ENCODE data around the gene PFKL. TPM values are rescaled to one million over a fixed set of nuclear protein-coding genes. Genes with fewer than 3 reads are reported as not detected.

The PFKL gene
- total RNA-seq, 2 donors from 2014 or later = 99.4 to 235 TPM

DNA sequence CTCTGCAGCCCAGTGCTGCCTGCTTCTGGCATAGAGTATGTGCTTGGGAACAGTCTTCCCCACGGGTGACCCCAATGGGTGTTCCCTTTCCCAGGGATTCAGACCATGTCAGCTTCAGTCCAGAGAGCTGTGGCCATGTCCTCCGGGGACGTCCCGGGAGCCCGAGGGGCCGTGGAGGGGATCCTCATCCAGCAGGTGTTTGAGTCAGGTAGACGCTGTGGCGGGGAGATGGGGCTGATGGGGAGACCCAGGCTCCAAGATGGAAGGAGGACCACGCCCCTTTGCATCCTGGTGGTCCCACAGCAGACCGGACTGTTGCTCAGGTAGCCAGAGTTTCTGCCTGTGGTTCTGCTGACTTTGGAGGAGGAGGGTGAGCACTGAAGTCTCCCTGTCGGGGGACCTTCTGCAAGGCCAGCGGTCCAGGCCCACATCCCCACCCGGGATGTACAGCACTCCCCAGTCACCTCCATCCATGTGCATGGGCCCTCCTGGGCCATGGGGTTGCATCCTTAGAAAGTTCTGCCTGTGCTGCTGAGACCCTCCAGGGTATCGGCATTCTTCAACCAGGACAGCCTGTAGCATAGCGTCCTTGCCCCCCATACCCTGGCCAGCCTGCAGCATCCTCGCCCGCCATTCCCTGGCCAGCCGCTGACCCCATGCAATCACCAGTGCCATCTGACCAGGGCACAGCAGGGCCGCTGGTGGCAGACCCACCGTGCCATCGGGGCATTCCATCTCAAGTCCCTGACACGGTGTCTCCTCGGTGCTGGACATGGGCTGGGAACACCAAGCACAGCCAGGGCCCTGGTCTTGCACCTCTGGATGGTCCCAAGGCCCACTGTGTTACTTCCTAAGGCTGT, 11.4 kb upstream of the PFKL start:
- Histone ChIP-seq H3K27ac (no peak overlapping the region), H3K27me3 (replicated peaks; ENCODE audit: insufficient read depth) (peaks cover 3% of the 10 kb centered on the region), H3K4me3 (no peak overlapping the region), H3K9me3 (no peaks in the 10 kb centered on the region), H3K36me3 (no peaks in the 10 kb centered on the region), H3K4me1 (replicated peaks) (no peaks in the 10 kb centered on the region)
- TF ChIP-seq POLR2AphosphoS5 (IDR thresholded peaks at IDR 0.05) = no peak
- TF ChIP-seq POLR2A (IDR thresholded peaks at IDR 0.05) = no peak
- TF ChIP-seq CTCF (IDR thresholded peaks at IDR 0.05) = no peak
- intact Hi-C loops (cut with DNase I) = no loop called here
- 97% methylated on average over 19 of the region's 23 CpGs for WGBS
- DNase-seq (ENCODE audit: low spot score) = no peak

DNA sequence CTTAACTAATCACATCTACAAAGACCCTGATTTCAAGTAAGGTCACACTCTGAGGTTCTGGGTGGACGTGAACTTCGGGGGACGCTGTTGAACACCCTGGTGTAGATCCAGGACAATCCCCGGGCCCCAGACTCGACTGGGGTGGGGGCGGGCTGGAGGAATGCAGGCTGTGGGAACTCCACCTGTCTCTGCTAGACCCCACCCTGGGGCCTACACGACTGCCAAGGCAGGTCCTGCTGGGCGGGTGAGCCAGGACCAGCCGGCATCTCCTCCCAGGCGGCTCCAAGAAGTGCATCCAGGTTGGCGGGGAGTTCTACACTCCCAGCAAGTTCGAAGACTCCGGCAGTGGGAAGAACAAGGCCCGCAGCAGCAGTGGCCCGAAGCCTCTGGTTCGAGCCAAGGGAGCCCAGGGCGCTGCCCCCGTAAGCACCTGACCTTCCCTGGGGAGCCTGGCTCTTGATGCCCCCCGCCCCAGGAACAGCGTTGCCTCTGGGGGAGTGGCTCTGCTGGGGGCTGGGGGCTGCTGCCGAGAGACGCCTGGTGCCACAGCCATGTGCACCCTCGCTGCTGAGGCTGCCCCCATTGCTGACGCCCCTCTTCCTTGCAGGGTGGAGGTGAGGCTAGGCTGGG, 10.4 kb upstream of the PFKL start:
- TF ChIP-seq POLR2A (IDR thresholded peaks at IDR 0.05) (no peak), CTCF (IDR thresholded peaks at IDR 0.05) (no peak), POLR2AphosphoS5 (IDR thresholded peaks at IDR 0.05) (no peak)
- Histone ChIP-seq H3K9me3 (no peaks in the 10 kb centered on the region), H3K36me3 (no peaks in the 10 kb centered on the region), H3K4me1 (replicated peaks) (no peaks in the 10 kb centered on the region), H3K4me3 (no peak overlapping the region), H3K27ac (no peak overlapping the region), H3K27me3 (replicated peaks; ENCODE audit: insufficient read depth) (peaks cover 3% of the 10 kb centered on the region)
- DNase-seq (ENCODE audit: low spot score) = no peak
- intact Hi-C loops (cut with DNase I) = no loop called here
- 77% methylated on average over 24 of the region's 24 CpGs for WGBS

DNA sequence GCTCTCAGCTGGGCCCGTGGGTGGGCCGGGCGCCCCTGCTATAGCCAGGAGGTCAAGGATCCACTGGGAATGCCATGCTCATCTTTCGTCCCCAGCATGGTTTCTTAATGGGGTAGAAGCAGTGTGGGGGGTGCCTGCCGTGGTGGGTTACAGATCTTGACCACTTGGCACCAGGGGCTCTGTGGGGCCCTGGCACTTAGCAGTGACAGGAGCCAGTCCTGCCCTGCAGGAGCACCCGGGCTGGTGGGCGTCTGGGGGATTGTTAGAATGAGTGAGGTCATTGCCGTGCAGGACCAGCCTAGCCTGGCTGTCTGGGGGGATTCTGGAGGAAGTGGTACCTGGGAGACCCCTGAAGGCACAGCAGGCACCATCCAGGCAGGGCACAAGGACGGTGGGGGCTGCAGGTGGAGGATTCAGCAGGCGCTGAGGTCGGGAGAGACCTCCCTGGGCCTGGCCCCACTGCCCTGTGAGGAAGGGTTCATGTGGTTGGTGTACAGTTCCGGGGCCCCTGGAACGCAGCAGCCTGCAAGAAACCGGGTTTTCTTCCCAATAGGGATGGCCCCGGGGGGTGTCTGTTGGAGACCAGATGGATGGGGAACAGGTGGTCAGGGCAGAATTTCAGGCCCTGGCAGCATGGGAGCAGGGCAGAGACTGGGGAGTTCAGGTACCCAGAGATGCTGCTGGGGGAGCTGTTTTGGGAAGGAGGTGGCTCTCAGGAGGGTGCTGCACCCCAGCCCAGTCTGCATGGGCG, 9.4 kb upstream of the PFKL start:
- DNase-seq (ENCODE audit: low spot score) = no peak
- H3K4me3 ChIP-seq = no peak overlapping the region
- no peak overlapping the region for H3K27ac ChIP-seq
- no peaks in the 10 kb centered on the region for H3K9me3 ChIP-seq
- no peaks in the 10 kb centered on the region for H3K36me3 ChIP-seq
- H3K27me3 ChIP-seq (replicated peaks; ENCODE audit: insufficient read depth) = peaks cover 3% of the 10 kb centered on the region
- no peaks in the 10 kb centered on the region for H3K4me1 ChIP-seq (replicated peaks)
- 87% methylated on average over 16 of the region's 16 CpGs for WGBS
- TF ChIP-seq CTCF (IDR thresholded peaks at IDR 0.05) = no peak
- no peak for TF ChIP-seq POLR2A (IDR thresholded peaks at IDR 0.05)
- no peak for TF ChIP-seq POLR2AphosphoS5 (IDR thresholded peaks at IDR 0.05)
- intact Hi-C loops (cut with DNase I) = no loop called here

DNA sequence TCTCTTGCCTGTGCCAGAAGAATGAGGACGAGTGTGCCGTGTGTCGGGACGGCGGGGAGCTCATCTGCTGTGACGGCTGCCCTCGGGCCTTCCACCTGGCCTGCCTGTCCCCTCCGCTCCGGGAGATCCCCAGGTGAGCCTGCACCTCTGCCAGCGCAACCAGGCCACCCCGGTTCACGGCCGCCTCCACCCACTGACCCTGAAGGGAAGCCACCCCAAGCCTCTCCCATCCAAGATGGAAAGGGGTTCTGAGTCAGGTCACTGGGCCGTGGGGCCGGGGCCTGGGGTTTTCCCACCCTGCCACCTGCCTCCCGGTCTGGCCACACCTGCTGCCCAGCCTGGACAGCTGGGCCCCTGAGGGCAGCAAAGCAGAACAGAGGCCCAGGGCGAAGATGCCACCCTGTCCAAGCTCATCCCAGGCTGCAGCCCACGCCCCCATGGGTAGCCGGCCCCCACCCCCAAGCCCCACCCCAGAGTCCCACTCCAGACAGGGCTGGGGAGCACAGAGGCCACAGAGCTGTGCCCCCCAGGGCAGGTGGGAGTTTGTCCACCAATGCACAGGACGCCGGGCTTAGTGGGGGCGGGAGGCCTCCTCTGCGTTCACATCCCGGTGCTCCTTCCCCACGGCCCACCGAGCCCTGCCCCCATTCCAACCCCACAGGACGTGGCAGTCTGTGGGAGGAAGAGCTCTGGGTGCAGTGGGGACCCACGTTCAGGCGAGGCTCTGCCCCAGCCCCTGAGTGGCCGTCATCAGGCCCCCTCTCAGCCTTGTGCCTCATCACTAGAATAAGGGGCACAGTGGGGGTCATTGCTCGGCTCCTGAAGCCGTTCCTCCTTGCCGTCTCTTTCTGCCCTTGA, 8.5 kb upstream of the PFKL start:
- Histone ChIP-seq H3K4me3 (no peak overlapping the region), H3K27me3 (replicated peaks; ENCODE audit: insufficient read depth) (peaks cover 3% of the 10 kb centered on the region), H3K4me1 (replicated peaks) (no peaks in the 10 kb centered on the region), H3K36me3 (no peaks in the 10 kb centered on the region), H3K27ac (no peak overlapping the region), H3K9me3 (no peaks in the 10 kb centered on the region)
- no peak for DNase-seq (ENCODE audit: low spot score)
- TF ChIP-seq POLR2AphosphoS5 (IDR thresholded peaks at IDR 0.05) = no peak
- no peak for TF ChIP-seq POLR2A (IDR thresholded peaks at IDR 0.05)
- no peak for TF ChIP-seq CTCF (IDR thresholded peaks at IDR 0.05)
- intact Hi-C loops (cut with DNase I) = no loop called here
- WGBS = 82% methylated on average over 23 of the region's 33 CpGs
